Stomach (tissue), 9 donors: Measurements from ENCODE around the gene EHBP1L1. TPM values are rescaled to one million over a fixed set of nuclear protein-coding genes. Genes with fewer than 3 reads are reported as not detected.

Source experiments
- DNase-seq, 2 donors: peaks; one replicate each; pipeline versions ENCODE4 v3.0.0 to v3.0.0-alpha.2; 2013 to 2019
- H3K27ac ChIP-seq, 5 donors: fragments of 200-600 bp in 4 of 5; sonication (generic) in 4 of 5; one replicate each; pipeline ENCODE4 v1.5.1; 2013 to 2019; ENCODE audit warnings: mild to moderate bottlenecking in 1 of 5, moderate library complexity in 1 of 5
- H3K27me3 ChIP-seq, 3 donors: fragments of 200-600 bp; sonication (generic); one replicate each; pipeline ENCODE4 v1.5.1; 2017 to 2019; ENCODE audit warnings: mixed run types in 1 of 3
- H3K36me3 ChIP-seq, 4 donors: fragments of 200-600 bp; sonication (generic); 1 replicate in 3 of 4; 2 replicates in 1 of 4; pipeline ENCODE4 v1.5.1; 2016 to 2019
- H3K4me1 ChIP-seq, 4 donors: fragments of 200-600 bp; sonication (generic); one replicate each; pipeline ENCODE4 v1.5.1; 2016 to 2019
- H3K4me3 ChIP-seq, 4 donors: fragments of 200-600 bp; sonication (generic) in 3 of 4; one replicate each; pipeline ENCODE4 v1.5.1; 2016 to 2019; ENCODE audit warnings: mild to moderate bottlenecking in 1 of 4
- H3K9me3 ChIP-seq, 4 donors: fragments of 200-600 bp; sonication (generic); one replicate each; pipeline ENCODE4 v1.5.1; 2016 to 2019
- EP300 ChIP-seq: sonication (generic); formaldehyde crosslinking; IDR thresholded peaks from one replicate; pipeline ENCODE4 v1.6.1; 2017; ENCODE audit warnings: antibody characterized with exemption
- POLR2A ChIP-seq, 4 donors: fragments of 450-650 bp; IDR thresholded peaks; one replicate each; pipeline ENCODE4 v1.6.1; 2016; ENCODE audit warnings: antibody characterized with exemption in 4 of 4, control low read depth in 2 of 4, mild to moderate bottlenecking in 1 of 4, moderate library complexity in 1 of 4
- POLR2AphosphoS5 ChIP-seq, 3 donors: sonication (generic); formaldehyde crosslinking; IDR thresholded peaks; one replicate each; pipeline ENCODE4 v1.6.1; 2016; ENCODE audit warnings: antibody characterized with exemption in 3 of 3
- WGBS, 5 donors: extraction: QIAGEN DNeasy Blood & Tissue Kit in 3 of 5; methylation state at CpG; one replicate each; pipeline versions ENCODE4 v1.1.5 to v1.1.7; 2013 to 2018; 5-methylcytosine and 5-hydroxymethylcytosine counted together
- intact Hi-C: fragments of 100-400 bp; cut with DNase I; formaldehyde crosslinking; loops from one replicate; pipeline ENCODE4 v1.15.1; 2023; ENCODE audit warnings: low total_unique reads
- polyA plus RNA-seq, 3 donors: library from polyadenylated mRNA; stranded (reverse); fragments of 200-250 nt; gene quantifications; one replicate each; pipeline ENCODE4 v1.2.3, GENCODE V29; 2013
- total RNA-seq, 5 donors: library from RNA; depleted of rRNA; stranded (reverse); fragments of >200 nt; gene quantifications; one replicate each; pipeline versions ENCODE4 v1.1.0 to v1.2.3, GENCODE V29; 2014 to 2016
- TF ChIP-seq, protein P1 (sequence below), 7 experiments: fragments of 450-650 bp in 4 of 7; fragments of 200-600 bp in 3 of 7; sonication (generic) in 3 of 7; IDR thresholded peaks; one replicate each; pipeline ENCODE4 v1.5.1; 2016 to 2019; ENCODE audit warnings: antibody characterized with exemption in 7 of 7, control low read depth in 2 of 7, mild to moderate bottlenecking in 1 of 7
- donor health status: healthy with polysubstance abuse.
- donor health status: Bipolar disorder and iron deficiency.
- donor health status: healthy.

Gene EHBP1L1
- total and polyA plus RNA-seq, 8 donors, result 28.0 to 200 (median 89.4) TPM

DNA sequence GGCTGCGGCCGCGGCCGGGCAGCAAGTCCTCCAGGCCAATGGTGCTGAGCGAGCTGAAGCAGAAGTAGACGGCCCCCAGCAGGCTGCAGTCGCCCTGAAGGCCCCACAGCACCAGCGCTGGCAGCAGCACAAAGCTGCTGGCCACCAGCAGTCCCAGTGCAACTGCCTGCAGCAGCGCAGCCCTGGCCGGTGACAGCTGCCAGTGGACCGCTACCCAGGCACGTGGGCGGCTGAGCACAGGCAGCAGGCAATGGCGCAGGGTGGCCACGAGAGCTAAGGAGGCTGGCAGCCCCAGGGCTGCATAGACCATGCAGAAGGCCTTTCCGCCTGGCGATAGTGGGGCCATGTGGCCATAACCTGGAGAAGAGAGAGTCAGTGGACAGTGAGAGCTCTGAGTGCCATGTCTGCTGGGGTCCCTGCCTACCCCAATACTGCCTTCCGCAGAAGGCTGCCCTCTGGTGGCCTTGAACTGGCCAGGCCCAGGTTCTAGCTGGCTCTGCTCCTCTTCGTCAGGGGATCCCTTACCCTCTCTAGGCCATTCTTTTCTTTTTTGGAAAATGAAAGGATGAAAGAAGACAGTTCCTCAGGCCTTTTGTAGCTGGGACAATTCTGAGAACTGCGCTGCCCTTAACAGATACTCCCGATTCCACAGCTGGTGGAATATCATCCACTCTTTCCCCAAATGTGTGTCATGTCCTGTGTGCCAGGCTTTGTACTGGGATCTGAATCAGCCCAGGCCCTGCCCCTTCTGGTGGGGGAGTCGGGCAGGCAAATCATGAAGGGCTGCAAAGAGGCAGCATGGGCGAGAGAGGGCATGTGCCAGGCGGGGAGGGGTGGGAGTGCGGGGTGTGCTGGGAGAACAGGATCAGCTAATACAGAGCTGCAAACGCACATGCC lies 17.9 kb downstream of the EHBP1L1 start:
- TF ChIP-seq POLR2AphosphoS5 (IDR thresholded peaks at IDR 0.05) (peak in 1 of 3 donors; percentile 3), EP300 (no peak), POLR2A (IDR thresholded peaks at IDR 0.05) (no peak)
- TF ChIP-seq, protein P1, sequence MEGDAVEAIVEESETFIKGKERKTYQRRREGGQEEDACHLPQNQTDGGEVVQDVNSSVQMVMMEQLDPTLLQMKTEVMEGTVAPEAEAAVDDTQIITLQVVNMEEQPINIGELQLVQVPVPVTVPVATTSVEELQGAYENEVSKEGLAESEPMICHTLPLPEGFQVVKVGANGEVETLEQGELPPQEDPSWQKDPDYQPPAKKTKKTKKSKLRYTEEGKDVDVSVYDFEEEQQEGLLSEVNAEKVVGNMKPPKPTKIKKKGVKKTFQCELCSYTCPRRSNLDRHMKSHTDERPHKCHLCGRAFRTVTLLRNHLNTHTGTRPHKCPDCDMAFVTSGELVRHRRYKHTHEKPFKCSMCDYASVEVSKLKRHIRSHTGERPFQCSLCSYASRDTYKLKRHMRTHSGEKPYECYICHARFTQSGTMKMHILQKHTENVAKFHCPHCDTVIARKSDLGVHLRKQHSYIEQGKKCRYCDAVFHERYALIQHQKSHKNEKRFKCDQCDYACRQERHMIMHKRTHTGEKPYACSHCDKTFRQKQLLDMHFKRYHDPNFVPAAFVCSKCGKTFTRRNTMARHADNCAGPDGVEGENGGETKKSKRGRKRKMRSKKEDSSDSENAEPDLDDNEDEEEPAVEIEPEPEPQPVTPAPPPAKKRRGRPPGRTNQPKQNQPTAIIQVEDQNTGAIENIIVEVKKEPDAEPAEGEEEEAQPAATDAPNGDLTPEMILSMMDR (IDR thresholded peaks at IDR 0.05), result peak in 5 of 7 experiments; percentile 31 to 67 (median 53)
- intact Hi-C loops, result no loop called here
- Histone ChIP-seq H3K4me1 (peaks cover 10 to 67% (median 54%) of the 10 kb centered on the region in 4 donors), H3K36me3 (peaks cover 21 to 67% (median 62%) of the 10 kb centered on the region in 4 donors), H3K9me3 (no peaks in the 10 kb centered on the region), H3K27me3 (no peaks in the 10 kb centered on the region), H3K4me3 (no peak overlapping the region), H3K27ac (peak overlapping the region in 2 of 5 donors; percentile 47 to 82)
- peak in 1 of 2 donors; percentile 60 for DNase-seq
- 66 to 85% (median 81%) methylated on average over 16 to 26 of the region's 26 CpGs for WGBS, 5 donors

DNA sequence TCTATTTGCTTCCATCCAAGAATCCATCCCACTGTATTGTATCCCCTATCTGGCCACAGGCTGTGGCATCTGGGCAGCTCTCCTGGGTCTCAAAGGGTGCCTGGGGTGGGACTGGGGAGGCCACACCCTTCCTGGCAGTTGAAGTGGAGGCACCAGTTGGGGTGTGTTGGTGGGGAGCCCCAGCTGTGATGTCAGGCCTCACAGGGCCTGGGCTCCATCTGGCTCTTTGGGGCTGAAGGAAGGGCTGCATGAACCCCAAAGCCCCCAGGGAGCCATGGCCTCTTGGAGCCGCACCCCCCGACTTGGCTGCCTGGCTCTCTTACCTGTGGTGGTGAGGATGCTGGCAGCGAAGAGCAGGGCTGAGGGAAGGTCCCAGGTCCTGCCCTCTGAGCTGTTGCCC lies 19.3 kb downstream of the EHBP1L1 start:
- H3K27ac ChIP-seq, result peak overlapping the region in 1 of 5 donors; percentile 29
- DNase-seq, result peak in 1 of 2 donors; percentile 35
- peaks cover 9 to 53% (median 46%) of the 10 kb centered on the region in 4 donors for H3K4me1 ChIP-seq
- TF ChIP-seq POLR2A (IDR thresholded peaks at IDR 0.05) (no peak), EP300 (no peak), POLR2AphosphoS5 (IDR thresholded peaks at IDR 0.05) (no peak)
- TF ChIP-seq, protein P1 (IDR thresholded peaks at IDR 0.05), result no peak
- intact Hi-C loops, result no loop called here
- 53 to 71% (median 61%) methylated on average over 2 to 3 of the region's 3 CpGs for WGBS, 5 donors
- no peak overlapping the region for H3K4me3 ChIP-seq
- no peaks in the 10 kb centered on the region for H3K9me3 ChIP-seq
- H3K27me3 ChIP-seq, result no peaks in the 10 kb centered on the region
- H3K36me3 ChIP-seq, result peaks cover 27 to 71% (median 67%) of the 10 kb centered on the region in 4 donors

DNA sequence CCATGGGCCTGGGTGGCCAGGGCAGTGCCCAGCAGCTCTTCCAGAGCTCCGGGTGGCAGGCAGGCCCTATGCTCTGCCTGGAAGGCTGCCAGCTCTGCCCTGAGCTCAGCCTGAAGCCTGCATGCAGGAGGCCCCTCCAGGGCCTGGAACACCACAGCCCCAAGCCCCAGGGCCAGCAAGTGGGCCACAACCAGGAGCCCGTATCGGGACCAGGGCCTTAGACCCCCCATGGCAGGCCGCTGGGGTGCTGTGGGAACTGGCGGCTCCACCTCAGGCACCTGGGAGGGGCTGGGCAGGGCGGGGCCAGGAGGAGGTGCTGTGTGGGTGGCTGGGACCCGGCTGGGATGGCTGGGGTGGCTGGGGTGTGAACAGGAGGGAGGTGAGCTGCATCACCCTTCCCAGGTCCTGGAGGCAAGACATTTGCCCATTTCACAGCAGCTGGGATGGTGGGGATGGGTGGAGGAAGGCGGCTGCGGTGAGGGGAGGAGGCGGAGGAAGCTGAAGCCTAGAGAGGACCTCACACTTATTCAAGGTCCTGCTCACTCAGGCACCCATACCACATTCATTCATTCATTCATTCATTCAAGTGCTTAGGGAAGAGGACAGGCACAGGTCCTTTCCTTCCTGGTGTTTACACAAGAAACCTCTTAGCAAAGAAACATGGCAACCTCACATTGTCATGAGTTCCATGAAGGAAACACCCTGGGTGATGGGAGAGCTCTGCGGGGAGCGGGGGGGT lies 19.9 kb downstream of the EHBP1L1 start, which contains the start of gene KCNK7:
KCNK7 (minus strand) TSS at position 258 of the 739 bp plus-strand sequence; CDS start at position 230, 28 bp downstream.
- no peaks in the 10 kb centered on the region for H3K27me3 ChIP-seq
- H3K27ac ChIP-seq, result peak within 1 kb of the TSS in 1 of 5 donors; percentile 29
- 40 to 67% (median 47%) methylated on average over 7 to 12 of the region's 12 CpGs for WGBS, 5 donors
- no peak within 1 kb of the TSS for H3K4me3 ChIP-seq
- TF ChIP-seq, protein P1 (IDR thresholded peaks at IDR 0.05), result no peak
- TF ChIP-seq EP300 (no peak), POLR2A (IDR thresholded peaks at IDR 0.05) (no peak)
- H3K9me3 ChIP-seq, result no peaks in the 10 kb centered on the region
- peak in 1 of 2 donors; percentile 66 for DNase-seq
- intact Hi-C loops, result no loop called here
- peaks cover 9 to 48% (median 42%) of the 10 kb centered on the region in 4 donors for H3K4me1 ChIP-seq
- peaks cover 24 to 71% (median 67%) of the 10 kb centered on the region in 4 donors for H3K36me3 ChIP-seq

DNA sequence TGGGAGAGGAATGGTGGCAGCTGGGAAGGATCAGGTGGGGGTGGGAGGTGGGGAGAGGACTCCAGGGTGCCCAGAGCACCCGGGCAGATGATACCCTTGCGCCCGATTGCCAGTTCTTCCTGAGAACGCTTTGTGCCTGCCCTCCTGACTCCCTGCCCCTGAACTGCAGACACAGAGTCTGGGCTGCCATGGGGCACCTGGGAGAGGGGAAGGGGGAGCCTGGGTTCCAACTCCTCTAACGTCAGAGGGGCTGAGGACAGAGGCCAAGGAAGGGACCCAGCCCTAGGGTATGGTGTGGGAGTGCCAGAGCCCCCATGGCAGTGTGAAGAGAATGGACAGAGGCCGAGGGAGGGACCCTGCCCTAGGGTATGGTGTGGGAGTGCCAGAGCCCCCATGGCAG lies 20.7 kb downstream of the EHBP1L1 start:
- Histone ChIP-seq H3K27ac (no peak overlapping the region), H3K27me3 (no peaks in the 10 kb centered on the region), H3K4me1 (peaks cover 9 to 47% (median 38%) of the 10 kb centered on the region in 4 donors), H3K4me3 (no peak overlapping the region), H3K9me3 (no peaks in the 10 kb centered on the region), H3K36me3 (peaks cover 25 to 69% (median 65%) of the 10 kb centered on the region in 4 donors)
- no peak for TF ChIP-seq EP300
- TF ChIP-seq POLR2AphosphoS5 (IDR thresholded peaks at IDR 0.05), result no peak
- no peak for TF ChIP-seq POLR2A (IDR thresholded peaks at IDR 0.05)
- TF ChIP-seq, protein P1 (IDR thresholded peaks at IDR 0.05), result no peak
- DNase-seq, result no peak
- WGBS, 5 donors, result 67 to 84% (median 73%) methylated on average over 3 to 6 of the region's 6 CpGs
- intact Hi-C loops, result no loop called here
